ENCODE measurements around the gene TBP.

GRCh38 chr6:170516783-170517616 lies 37.2 kb upstream of the TBP start:
- peak; percentile 80 to 83 (median 82) for TF ChIP-seq CTCF (IDR thresholded peaks at IDR 0.05)
- no peak for TF ChIP-seq POLR2A (IDR thresholded peaks at IDR 0.05)
